ENCODE measurements around the gene STARD3.

Gene STARD3

DNA sequence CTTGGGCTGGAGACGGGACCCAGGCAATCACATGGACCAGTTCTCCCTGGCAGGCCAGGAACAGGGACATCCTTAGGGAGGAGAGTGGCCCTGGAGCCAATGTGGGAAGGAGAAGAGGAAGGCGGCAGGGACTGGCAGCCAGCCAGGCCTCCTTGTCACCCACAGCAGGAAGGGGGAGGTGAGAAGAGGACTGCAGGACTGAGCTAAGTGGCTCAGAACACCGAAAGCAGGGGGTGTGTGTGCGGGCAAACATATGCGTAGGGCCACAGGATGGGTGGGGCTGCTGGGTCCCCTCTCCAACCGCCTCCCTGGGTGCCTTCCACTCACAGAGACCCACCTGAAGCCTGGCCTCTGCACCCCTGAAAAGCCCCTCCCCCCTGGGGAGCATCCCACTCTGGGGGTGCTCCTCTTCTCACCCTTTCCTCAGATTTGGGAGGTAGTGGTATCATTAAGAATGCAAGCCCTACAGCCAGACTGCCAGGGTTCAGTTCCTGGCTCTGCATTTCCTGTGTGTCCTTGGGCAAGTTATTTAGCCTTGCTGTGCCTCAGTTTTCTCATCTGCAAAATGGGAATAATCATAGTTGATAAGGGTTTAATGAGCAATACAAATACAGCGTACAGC is 39.4 kb downstream of the STARD3 start:
- TF ChIP-seq, protein P1, sequence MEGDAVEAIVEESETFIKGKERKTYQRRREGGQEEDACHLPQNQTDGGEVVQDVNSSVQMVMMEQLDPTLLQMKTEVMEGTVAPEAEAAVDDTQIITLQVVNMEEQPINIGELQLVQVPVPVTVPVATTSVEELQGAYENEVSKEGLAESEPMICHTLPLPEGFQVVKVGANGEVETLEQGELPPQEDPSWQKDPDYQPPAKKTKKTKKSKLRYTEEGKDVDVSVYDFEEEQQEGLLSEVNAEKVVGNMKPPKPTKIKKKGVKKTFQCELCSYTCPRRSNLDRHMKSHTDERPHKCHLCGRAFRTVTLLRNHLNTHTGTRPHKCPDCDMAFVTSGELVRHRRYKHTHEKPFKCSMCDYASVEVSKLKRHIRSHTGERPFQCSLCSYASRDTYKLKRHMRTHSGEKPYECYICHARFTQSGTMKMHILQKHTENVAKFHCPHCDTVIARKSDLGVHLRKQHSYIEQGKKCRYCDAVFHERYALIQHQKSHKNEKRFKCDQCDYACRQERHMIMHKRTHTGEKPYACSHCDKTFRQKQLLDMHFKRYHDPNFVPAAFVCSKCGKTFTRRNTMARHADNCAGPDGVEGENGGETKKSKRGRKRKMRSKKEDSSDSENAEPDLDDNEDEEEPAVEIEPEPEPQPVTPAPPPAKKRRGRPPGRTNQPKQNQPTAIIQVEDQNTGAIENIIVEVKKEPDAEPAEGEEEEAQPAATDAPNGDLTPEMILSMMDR (conservative IDR thresholded peaks at IDR 0.05; ENCODE audit: low read depth, low read length), result no peak
- no peak for DNase-seq (ENCODE audit: low read depth)
- H3K4me3 ChIP-seq (ENCODE audit: low read length), result no peak overlapping the region

DNA sequence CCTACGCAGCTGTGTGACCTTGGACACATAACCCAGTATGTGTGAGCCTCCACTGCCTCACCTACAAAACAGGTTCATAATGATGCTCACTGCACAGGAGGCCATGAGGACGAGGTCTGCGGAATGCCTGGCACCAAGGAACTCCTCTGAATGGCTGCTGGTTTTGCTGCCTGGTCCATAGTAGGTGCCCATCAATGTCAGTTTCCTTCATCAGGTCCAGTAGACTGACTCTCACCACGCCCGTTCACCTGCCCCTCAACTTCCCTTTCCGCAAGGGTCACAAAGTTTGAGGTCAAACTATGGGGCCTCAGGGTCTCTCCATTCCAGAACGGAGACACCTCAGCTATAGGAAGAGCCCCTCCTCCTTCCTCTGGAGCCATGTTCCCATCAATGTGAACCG is 40.1 kb downstream of the STARD3 start:
- DNase-seq (ENCODE audit: low read depth), result no peak
- TF ChIP-seq, protein P1 (conservative IDR thresholded peaks at IDR 0.05; ENCODE audit: low read depth, low read length), result no peak
- no peak overlapping the region for H3K4me3 ChIP-seq (ENCODE audit: low read length)

DNA sequence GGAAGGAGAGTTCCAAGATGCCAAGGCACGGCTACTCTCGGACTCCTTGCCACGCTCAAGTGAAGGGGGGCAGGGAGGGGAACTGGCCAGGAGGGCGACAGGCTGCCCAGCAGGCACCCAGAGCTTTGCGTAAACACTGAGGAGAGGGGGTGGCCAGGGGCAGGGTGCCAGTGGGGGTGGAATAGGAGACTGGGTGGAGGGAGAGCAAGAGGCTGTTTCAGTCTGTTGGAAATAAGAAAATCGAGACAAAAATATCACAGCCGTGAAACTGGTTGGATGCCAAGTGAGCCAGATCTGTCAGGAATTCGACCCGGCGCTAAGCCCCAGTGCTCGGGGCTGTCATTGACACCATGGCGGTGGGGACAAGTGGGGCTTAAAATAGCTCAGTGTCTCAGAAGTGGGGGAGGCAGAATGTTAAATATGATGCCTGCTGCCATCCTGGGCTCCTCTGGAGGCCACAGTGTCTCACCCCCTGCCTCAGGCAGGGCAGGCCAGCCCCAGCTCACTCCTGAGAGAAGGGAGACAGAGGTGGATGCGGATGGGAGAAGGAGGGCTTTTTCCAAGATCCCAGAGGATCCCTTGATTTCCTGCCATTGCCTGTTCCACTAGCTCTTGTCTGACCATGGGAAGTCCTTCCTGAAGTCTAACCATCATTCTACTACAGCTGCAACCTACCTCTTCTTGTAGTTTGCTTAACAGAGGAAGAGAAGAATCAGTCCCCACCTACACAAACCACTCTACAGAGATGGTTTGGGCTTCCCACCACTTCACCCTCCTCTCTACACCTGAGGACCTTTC is 40.8 kb downstream of the STARD3 start:
- TF ChIP-seq, protein P1 (conservative IDR thresholded peaks at IDR 0.05; ENCODE audit: low read depth, low read length), result no peak
- no peak for DNase-seq (ENCODE audit: low read depth)
- H3K4me3 ChIP-seq (ENCODE audit: low read length), result no peak overlapping the region

DNA sequence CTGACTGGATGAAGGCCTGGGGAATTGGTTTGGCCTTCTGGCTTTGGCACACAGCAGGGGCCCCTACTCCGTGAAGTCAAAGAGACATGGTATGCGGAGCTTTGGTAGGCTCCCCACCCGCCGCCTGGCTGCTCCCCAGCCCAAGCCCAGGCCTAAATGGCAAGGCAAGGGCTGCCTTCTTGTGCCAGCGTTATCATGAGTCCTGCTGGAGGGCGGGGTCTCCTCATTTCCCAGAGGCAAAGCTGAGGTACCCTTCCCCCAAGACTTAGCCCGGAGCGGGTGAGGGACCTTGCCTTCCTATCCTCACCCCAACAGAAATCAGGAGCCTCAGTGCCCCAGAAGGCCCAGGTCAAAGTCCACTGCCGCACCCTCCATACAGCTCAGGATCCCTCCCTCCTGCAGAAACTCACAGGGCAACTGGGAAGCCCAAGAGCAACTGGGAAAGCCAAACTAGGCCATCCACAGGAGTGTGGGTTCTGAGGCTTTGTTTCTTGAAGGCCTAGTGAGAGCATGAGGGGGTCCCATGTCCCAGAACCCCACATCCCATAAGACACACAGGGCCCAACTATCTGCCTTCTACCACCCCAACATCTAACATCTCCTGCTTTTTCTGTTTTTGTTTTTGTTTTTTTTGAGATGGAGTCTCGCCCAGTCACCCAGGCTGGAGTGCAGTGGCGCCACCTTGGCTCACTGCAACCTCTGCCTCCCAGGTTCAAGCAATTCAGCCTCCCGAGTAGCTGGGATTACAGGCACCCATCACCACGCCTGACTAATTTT is 41.6 kb downstream of the STARD3 start:
- no peak for DNase-seq (ENCODE audit: low read depth)
- no peak overlapping the region for H3K4me3 ChIP-seq (ENCODE audit: low read length)
- TF ChIP-seq, protein P1 (conservative IDR thresholded peaks at IDR 0.05; ENCODE audit: low read depth, low read length), result no peak

DNA sequence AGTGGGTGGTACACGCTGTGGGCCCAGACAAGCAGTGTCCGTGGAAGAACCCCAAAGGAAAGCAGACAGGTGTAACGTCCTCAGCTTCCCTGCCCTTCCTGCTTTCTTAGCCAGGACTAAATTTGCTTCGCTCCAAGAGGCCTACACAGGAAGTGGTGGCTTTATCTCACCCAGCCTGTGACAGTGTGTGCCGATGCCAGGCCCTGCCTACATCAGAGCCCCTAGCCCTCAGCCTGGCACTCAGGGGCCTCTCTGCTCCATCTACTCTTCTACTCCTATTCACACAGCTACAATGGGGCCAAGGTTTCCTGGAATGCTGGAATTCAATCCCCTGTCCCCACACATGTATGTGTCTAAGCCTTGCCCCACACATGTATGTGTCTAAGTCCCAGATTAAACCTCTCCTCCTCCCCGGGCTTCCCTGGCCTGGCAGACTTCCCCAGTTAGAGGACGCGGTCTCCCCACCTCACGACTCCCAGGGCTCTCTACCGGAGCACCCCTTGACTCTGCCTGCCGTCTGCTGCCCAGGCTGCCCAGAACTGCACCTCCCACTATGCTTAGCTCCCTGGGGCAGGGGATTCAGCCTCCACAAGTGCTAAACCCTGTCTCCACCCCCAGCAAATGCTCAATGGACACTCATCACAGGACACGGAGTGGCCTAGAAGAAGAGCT is 42.7 kb downstream of the STARD3 start:
- TF ChIP-seq, protein P1 (conservative IDR thresholded peaks at IDR 0.05; ENCODE audit: low read depth, low read length), result no peak
- no peak overlapping the region for H3K4me3 ChIP-seq (ENCODE audit: low read length)
- DNase-seq (ENCODE audit: low read depth), result no peak

DNA sequence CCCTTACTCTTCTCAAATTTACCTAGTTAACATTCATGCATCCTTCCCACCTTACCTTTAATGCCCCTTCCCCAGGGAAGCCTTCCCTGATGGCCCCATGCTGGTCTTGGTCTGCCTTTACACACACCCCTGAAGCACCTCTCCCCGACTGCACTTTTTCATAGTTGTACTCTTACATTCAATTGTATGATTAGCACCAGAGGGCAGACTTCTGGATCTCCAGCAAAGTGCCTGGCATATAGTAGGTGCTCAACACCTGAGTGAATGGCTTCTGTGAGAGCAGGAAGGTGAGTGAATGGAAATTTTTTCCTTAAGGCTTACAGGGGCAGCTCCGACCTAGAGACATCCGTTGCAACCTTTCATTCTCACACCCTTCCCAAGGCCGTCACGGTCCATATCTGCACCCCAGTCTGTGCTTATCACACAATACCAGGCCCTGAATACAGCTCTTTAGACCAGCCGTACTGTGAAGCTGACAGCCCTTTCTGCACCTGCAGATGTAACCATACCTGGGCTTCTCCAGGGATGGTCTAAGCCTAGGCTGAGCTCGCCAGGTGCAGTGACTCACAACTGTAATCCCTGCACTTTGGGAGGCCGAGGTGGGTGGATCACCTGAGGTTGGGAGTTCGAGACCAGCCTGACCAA is 46.5 kb downstream of the STARD3 start:
- DNase-seq (ENCODE audit: low read depth), result no peak
- no peak overlapping the region for H3K4me3 ChIP-seq (ENCODE audit: low read length)
- TF ChIP-seq, protein P1 (conservative IDR thresholded peaks at IDR 0.05; ENCODE audit: low read depth, low read length), result no peak
